Measurements from ENCODE around the gene CCNB2.

DNA sequence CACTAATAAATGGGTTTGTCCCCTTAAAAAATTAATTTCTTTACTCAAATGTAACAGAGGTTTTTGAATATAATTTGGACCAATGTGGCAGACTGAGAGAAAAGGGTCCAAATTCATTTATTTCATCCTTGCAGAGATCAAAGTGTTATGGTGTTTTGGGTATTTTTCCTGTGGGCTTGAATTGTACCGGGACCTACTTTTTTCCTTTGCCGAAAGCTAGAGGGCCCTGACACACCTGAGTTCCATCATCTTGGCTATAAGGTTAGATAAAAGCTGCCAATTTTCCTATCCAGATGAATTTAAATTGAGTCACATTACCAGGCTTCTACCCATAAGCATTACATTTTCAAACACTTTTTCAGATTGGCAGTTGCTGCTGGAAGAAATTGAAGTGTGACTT is 908 bp downstream of the CCNB2 start:
- TF ChIP-seq, protein P1, sequence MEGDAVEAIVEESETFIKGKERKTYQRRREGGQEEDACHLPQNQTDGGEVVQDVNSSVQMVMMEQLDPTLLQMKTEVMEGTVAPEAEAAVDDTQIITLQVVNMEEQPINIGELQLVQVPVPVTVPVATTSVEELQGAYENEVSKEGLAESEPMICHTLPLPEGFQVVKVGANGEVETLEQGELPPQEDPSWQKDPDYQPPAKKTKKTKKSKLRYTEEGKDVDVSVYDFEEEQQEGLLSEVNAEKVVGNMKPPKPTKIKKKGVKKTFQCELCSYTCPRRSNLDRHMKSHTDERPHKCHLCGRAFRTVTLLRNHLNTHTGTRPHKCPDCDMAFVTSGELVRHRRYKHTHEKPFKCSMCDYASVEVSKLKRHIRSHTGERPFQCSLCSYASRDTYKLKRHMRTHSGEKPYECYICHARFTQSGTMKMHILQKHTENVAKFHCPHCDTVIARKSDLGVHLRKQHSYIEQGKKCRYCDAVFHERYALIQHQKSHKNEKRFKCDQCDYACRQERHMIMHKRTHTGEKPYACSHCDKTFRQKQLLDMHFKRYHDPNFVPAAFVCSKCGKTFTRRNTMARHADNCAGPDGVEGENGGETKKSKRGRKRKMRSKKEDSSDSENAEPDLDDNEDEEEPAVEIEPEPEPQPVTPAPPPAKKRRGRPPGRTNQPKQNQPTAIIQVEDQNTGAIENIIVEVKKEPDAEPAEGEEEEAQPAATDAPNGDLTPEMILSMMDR (IDR thresholded peaks at IDR 0.05): no peak
- TF ChIP-seq POLR2A (IDR thresholded peaks at IDR 0.05): no peak

All from thyroid gland (tissue), 4 donors.